PC-9 (cell line): ENCODE measurements around the gene GON7.

Source experiments
- CTCF ChIP-seq: fragments of 200-600 bp; sonication (generic); conservative IDR thresholded peaks from 2 replicates; pipeline ENCODE4 v1.6.1; 2017; ENCODE audit warnings: mixed run types, antibody characterized with exemption, mild to moderate bottlenecking, moderate library complexity
- EZH2 ChIP-seq: fragments of 200-600 bp; sonication (generic); IDR thresholded peaks from 2 replicates; pipeline ENCODE4 v1.8.0; 2017; ENCODE audit warnings: antibody characterized with exemption, low read depth

GRCh38 chr14:93200553-93200952 lies 6.3 kb downstream of the GON7 start:
- no peak for TF ChIP-seq CTCF
- TF ChIP-seq EZH2, result no peak
